K562 (cell line): ENCODE results near the gene MOB3C. TPM values are rescaled to one million over a fixed set of nuclear protein-coding genes. Genes with fewer than 3 reads are reported as not detected.

ENCODE experiments used
- ATAC-seq: fragments of 200-7000 bp; cut with Tn5 transposase; 3 replicates; pipeline ENCODE4 v1.9.1; 2020; ENCODE audit warnings: moderate library complexity
- BruUV-seq: library from RNA; stranded (reverse); fragments of 400-500 nt; replicated peaks from 2 replicates; lab custom pipeline; 2021; lab: Mats Ljungman, UMichigan
- CTCF ChIA-PET: fragments of 300-600 bp; formaldehyde crosslinking; extraction: SDS; loops from one replicate; lab custom pipeline; 2021; ENCODE audit warnings: low intra/inter-chr PET ratio; lab: Yijun Ruan, JAX
- POLR2A ChIA-PET: fragments of 300-600, 350-650 bp; sonication (Branson Sonifier 250); formaldehyde crosslinking; extraction: SDS; loops from one replicate; lab custom pipeline; 2021; ENCODE audit warnings: antibody characterized with exemption, inconsistent platforms; lab: Yijun Ruan, JAX
- DNase-seq, 4 experiments: peaks; one replicate each; pipeline versions ENCODE4 v3.0.0 to v3.0.0-alpha.2; 2011 to 2018; ENCODE audit warnings: low spot score in 3 of 4, mixed read lengths in 3 of 4; ENCODE audit errors: extremely low read depth in 1 of 4
- FAIRE-seq: peaks from 2 replicates; lab custom pipeline; 2011; peaks lifted over from hg19 to GRCh38; lab: Jason Lieb, UNC
- H2AFZ ChIP-seq: 2 replicates; pipeline ENCODE4 v1.6.0; 2011; ENCODE audit warnings: low read depth, low read length, control low read depth, inconsistent platforms
- H3K27ac ChIP-seq: fragments of 200-600 bp; 3 replicates; pipeline ENCODE4 v1.8.0; 2011; ENCODE audit warnings: low read depth, mild to moderate bottlenecking, control low read depth, inconsistent platforms, low read length, moderate library complexity, mixed read lengths; ENCODE audit errors: extremely low read depth
- H3K27me3 ChIP-seq, 2 experiments: fragments of 300-600 bp in 1 of 2; 2 replicates in 1 of 2; 3 replicates in 1 of 2; pipeline versions ENCODE4 v1.6.0 to v1.8.0; 2011; ENCODE audit warnings: inconsistent platforms in 2 of 2, low read length in 2 of 2, mild to moderate bottlenecking in 1 of 2, mixed read lengths in 1 of 2, moderate library complexity in 1 of 2; ENCODE audit not compliant: control insufficient read depth in 2 of 2, insufficient read depth in 2 of 2
- H3K36me3 ChIP-seq: fragments of 300-600 bp; 3 replicates; pipeline ENCODE4 v1.8.0; 2011; ENCODE audit warnings: mild to moderate bottlenecking, low read length, inconsistent platforms; ENCODE audit not compliant: control insufficient read depth, insufficient read depth
- H3K4me1 ChIP-seq, 2 experiments: fragments of 200-600 bp in 1 of 2; replicated peaks in 1 of 2; 2 replicates in 1 of 2; 3 replicates in 1 of 2; pipeline versions ENCODE4 v1.5.1 to v1.8.0; 2011; ENCODE audit warnings: inconsistent platforms in 2 of 2, low read length in 2 of 2, mild to moderate bottlenecking in 1 of 2, mixed read lengths in 1 of 2, moderate library complexity in 1 of 2; ENCODE audit not compliant: control insufficient read depth in 2 of 2, insufficient read depth in 2 of 2
- H3K4me2 ChIP-seq: 2 replicates; pipeline ENCODE4 v1.6.1; 2011; ENCODE audit warnings: low read length, control low read depth, inconsistent platforms, mixed read lengths; ENCODE audit not compliant: insufficient read depth
- H3K4me3 ChIP-seq: fragments of 200-600 bp; sonication (generic), shearing (Covaris generic); 2 replicates; pipeline ENCODE4 v1.5.1; 2016; ENCODE audit warnings: control low read depth, inconsistent platforms
- H3K79me2 ChIP-seq: fragments of 200-600 bp; 3 replicates; pipeline ENCODE4 v1.8.0; 2011; ENCODE audit warnings: low read length, inconsistent platforms; ENCODE audit not compliant: control insufficient read depth, insufficient read depth
- H3K9ac ChIP-seq, 2 experiments: 2 replicates each; pipeline versions ENCODE4 v1.6.0 to v1.6.1; 2011; ENCODE audit warnings: low read depth in 2 of 2, low read length in 2 of 2, control low read depth in 1 of 2, inconsistent platforms in 1 of 2, mild to moderate bottlenecking in 1 of 2, mixed read lengths in 1 of 2; ENCODE audit not compliant: insufficient read depth in 1 of 2
- H3K9me1 ChIP-seq: one replicate; pipeline ENCODE4 v1.6.0; 2011; ENCODE audit warnings: inconsistent platforms, mild to moderate bottlenecking, low read length, moderate library complexity; ENCODE audit not compliant: control insufficient read depth, insufficient read depth
- H3K9me3 ChIP-seq: replicated peaks from 2 replicates; pipeline ENCODE4 v1.5.1; 2011; ENCODE audit warnings: low read depth, low read length, inconsistent platforms; ENCODE audit not compliant: control insufficient read depth, insufficient read depth
- H4K20me1 ChIP-seq: replicated peaks from 2 replicates; pipeline ENCODE4 v1.6.1; 2011; ENCODE audit warnings: low read length, inconsistent platforms, mixed read lengths; ENCODE audit not compliant: control insufficient read depth, insufficient read depth
- ARID1B ChIP-seq: fragments of 450-650 bp; IDR thresholded peaks from 2 replicates; pipeline ENCODE4 v1.6.1; 2016; ENCODE audit warnings: antibody characterized with exemption, mild to moderate bottlenecking, inconsistent platforms
- BRD4 ChIP-seq: fragments of 200-600 bp; sonication (generic); IDR thresholded peaks from 2 replicates; pipeline ENCODE4 v1.6.1; 2017; ENCODE audit warnings: inconsistent platforms
- CBFA2T3 ChIP-seq: fragments of 450-650 bp; IDR thresholded peaks from 2 replicates; pipeline ENCODE4 v1.6.1; 2017
- FOXK2 ChIP-seq, 2 experiments: fragments of 450-650 bp; IDR thresholded peaks in 1 of 2; conservative IDR thresholded peaks in 1 of 2; 2 replicates each; pipeline ENCODE4 v1.6.1; 2016; ENCODE audit warnings: low read depth in 2 of 2, mild to moderate bottlenecking in 1 of 2
- GATA2 ChIP-seq: sonication (generic); formaldehyde crosslinking; IDR thresholded peaks from 2 replicates; pipeline ENCODE4 v1.4.0; 2020; ENCODE audit warnings: mild to moderate bottlenecking, missing genetic modification reagents
- GTF2E2 ChIP-seq: fragments of 200-800 bp; sonication (Bioruptor generic); IDR thresholded peaks from 2 replicates; pipeline ENCODE4 v1.6.1; 2016; ENCODE audit warnings: missing genetic modification characterization, missing compliant biosample characterization
- LARP7 ChIP-seq: fragments of 450-650 bp; IDR thresholded peaks from 2 replicates; pipeline ENCODE4 v1.6.1; 2016
- NCOA4 ChIP-seq: fragments of 450-650 bp; IDR thresholded peaks from 2 replicates; pipeline ENCODE4 v1.6.1; 2018; ENCODE audit warnings: mild to moderate bottlenecking; ENCODE audit not compliant: partially characterized antibody
- RAD21 ChIP-seq, 2 experiments: fragments of 250-450 bp in 1 of 2; fragments of 450-650 bp in 1 of 2; sonication (Bioruptor Pico) in 1 of 2; formaldehyde crosslinking in 1 of 2; IDR thresholded peaks in 1 of 2; conservative IDR thresholded peaks in 1 of 2; 2 replicates each; pipeline versions ENCODE4 v1.4.0 to v1.8.0; 2020 to 2022; ENCODE audit warnings: mild to moderate bottlenecking in 2 of 2, moderate library complexity in 1 of 2
- TCF3 ChIP-seq: sonication (generic); formaldehyde crosslinking; IDR thresholded peaks from 2 replicates; pipeline ENCODE4 v1.4.0; 2020; ENCODE audit warnings: mild to moderate bottlenecking, missing genetic modification reagents
- ZBTB17 ChIP-seq: fragments of 450-650 bp; formaldehyde crosslinking; IDR thresholded peaks from 2 replicates; pipeline ENCODE4 v1.4.0; 2020; ENCODE audit warnings: mild to moderate bottlenecking
- ZKSCAN8 ChIP-seq: fragments of 200-800 bp; sonication (Bioruptor generic); IDR thresholded peaks from 2 replicates; pipeline ENCODE4 v1.6.1; 2016; ENCODE audit warnings: missing genetic modification characterization, missing compliant biosample characterization
- ZNF121 ChIP-seq: sonication (generic); formaldehyde crosslinking; conservative IDR thresholded peaks from 2 replicates; pipeline ENCODE4 v1.8.0; 2022; ENCODE audit warnings: missing genetic modification reagents
- ZNF239 ChIP-seq: fragments of 250-450 bp; sonication (Bioruptor Pico); IDR thresholded peaks from 2 replicates; pipeline ENCODE4 v1.4.0; 2020; ENCODE audit warnings: mild to moderate bottlenecking
- in situ Hi-C: fragments of 300-500 bp; cut with MboI; formaldehyde crosslinking; loops from 4 replicates; pipeline ENCODE4 v1.15.0; 2018; ENCODE audit warnings: inconsistent platforms, mixed read lengths
- intact Hi-C: fragments of 100-400 bp; cut with micrococcal nuclease; formaldehyde crosslinking; loops from 2 replicates; pipeline ENCODE4 v1.14.2; 2022
- polyA plus RNA-seq, 8 experiments: library from polyadenylated mRNA; depleted of rRNA in 4 of 8; stranded (reverse) in 5 of 8; unstranded in 3 of 8; fragments of >200 nt; fragmentation: Nextera tagmentation in 2 of 8; fragmentation: Illumina TruSeq in 1 of 8; extraction: Ambion mirVana in 2 of 8; extraction: Trizol in 1 of 8; gene quantifications; 2 replicates each; pipeline versions ENCODE4 v1.2.1 to v1.2.3, GENCODE V29; 2011 to 2014; ENCODE audit warnings: inconsistent platforms in 1 of 8, missing spikeins in 1 of 8
- total RNA-seq, 7 experiments: library from RNA; depleted of rRNA in 6 of 7; stranded (reverse); fragments of >200 nt in 6 of 7; fragmentation: Illumina TruSeq in 2 of 7; extraction: Trizol in 2 of 7; gene quantifications; 2 replicates each; pipeline versions ENCODE4 v1.2.1 to v1.2.3, GENCODE V29; 2011 to 2021; ENCODE audit warnings: low replicate concordance in 1 of 7
- TF ChIP-seq, protein P1 (sequence below): sonication (generic); IDR thresholded peaks from 2 replicates; pipeline ENCODE4 v1.6.1; 2016
- TF ChIP-seq, protein P2 (sequence below), 2 experiments: fragments of 200-800 bp in 1 of 2; sonication (Bioruptor generic) in 1 of 2; sonication (generic) in 1 of 2; formaldehyde crosslinking in 1 of 2; IDR thresholded peaks in 1 of 2; conservative IDR thresholded peaks in 1 of 2; 2 replicates each; pipeline versions ENCODE4 v1.5.0 to v1.6.1; 2016 to 2020; ENCODE audit warnings: missing compliant biosample characterization in 1 of 2, missing genetic modification characterization in 1 of 2, missing genetic modification reagents in 1 of 2
- TF ChIP-seq, protein P3 (sequence below): fragments of 450-650 bp; formaldehyde crosslinking; conservative IDR thresholded peaks from 2 replicates; pipeline ENCODE4 v1.4.0; 2022; ENCODE audit warnings: mild to moderate bottlenecking, missing genetic modification characterization
- TF ChIP-seq, protein P4 (sequence below): fragments of 250-450 bp; sonication (Bioruptor Pico); IDR thresholded peaks from 2 replicates; pipeline ENCODE4 v1.8.0; 2022; ENCODE audit warnings: moderate library complexity, mild to moderate bottlenecking, inconsistent platforms

Gene MOB3C
- total and polyA plus RNA-seq, 9 of the 15 experiments (the other 6 are each of a cell fraction or from before 2014, with no cell fraction given), result 1.0 to 7.5 (median 3.7) TPM

DNA sequence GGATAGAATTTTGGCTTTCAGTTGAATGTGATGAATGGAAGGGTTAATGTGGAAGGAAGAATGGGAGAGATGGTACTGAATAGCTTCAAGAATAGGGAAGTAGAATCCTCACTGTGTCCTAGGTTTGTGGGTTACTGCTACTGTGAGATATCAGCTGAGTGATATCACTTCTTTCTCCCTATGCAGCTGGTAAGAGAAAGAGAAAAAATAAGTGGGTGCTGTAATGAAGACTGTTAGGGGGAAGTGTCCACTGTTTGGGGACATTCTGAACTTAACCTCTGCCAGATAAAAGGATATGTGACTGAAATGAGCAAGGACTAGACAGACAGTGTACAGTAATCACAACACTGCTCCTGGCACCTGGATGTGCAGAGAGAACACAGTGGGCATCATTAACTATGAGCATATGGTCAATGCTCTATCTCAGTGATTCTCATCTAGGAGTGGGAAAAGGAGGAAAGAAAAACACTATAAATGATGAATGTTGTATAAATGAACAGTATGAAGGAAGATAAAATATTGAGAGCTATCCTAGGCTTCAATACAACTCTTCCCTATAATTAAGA, 25.6 kb upstream of the MOB3C start:
- no peak for DNase-seq
- intact Hi-C loops (no loop called here), in situ Hi-C loops (no loop called here)
- Histone ChIP-seq H2AFZ (no peak overlapping the region), H3K27me3 (no peaks in the 10 kb centered on the region), H3K4me2 (no peak overlapping the region), H4K20me1 (no peaks in the 10 kb centered on the region), H3K79me2 (no peaks in the 10 kb centered on the region), H3K4me3 (no peak overlapping the region), H3K9me1 (no peaks in the 10 kb centered on the region), H3K9ac (no peak overlapping the region), H3K4me1 (peaks cover 0 to 10% of the 10 kb centered on the region in 2 experiments; a peak in 3 of 5 replicates), H3K9me3 (no peaks in the 10 kb centered on the region), H3K36me3 (no peaks in the 10 kb centered on the region; the same call in 1 of the 3 replicates), H3K27ac (no peak overlapping the region)
- BruUV-seq, result no TSS peak
- no peak for TF ChIP-seq ZKSCAN8
- no peak for TF ChIP-seq ZNF121 (CRISPR knock-in tag)
- no peak for TF ChIP-seq FOXK2 (conservative IDR thresholded peaks at IDR 0.05 in 1 of 2, IDR thresholded peaks at IDR 0.05 in 1 of 2; ENCODE audit: low read depth in 2 of 2)
- no peak for TF ChIP-seq NCOA4
- TF ChIP-seq, protein P1, sequence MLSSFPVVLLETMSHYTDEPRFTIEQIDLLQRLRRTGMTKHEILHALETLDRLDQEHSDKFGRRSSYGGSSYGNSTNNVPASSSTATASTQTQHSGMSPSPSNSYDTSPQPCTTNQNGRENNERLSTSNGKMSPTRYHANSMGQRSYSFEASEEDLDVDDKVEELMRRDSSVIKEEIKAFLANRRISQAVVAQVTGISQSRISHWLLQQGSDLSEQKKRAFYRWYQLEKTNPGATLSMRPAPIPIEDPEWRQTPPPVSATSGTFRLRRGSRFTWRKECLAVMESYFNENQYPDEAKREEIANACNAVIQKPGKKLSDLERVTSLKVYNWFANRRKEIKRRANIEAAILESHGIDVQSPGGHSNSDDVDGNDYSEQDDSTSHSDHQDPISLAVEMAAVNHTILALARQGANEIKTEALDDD, result peak; percentile 32; the same call in 1 of the 2 replicates
- TF ChIP-seq ZBTB17 (CRISPR knock-in tag), result 0 out of 2 replicates have a peak, but pooled peaks have one; percentile 24
- TF ChIP-seq, protein P2, sequence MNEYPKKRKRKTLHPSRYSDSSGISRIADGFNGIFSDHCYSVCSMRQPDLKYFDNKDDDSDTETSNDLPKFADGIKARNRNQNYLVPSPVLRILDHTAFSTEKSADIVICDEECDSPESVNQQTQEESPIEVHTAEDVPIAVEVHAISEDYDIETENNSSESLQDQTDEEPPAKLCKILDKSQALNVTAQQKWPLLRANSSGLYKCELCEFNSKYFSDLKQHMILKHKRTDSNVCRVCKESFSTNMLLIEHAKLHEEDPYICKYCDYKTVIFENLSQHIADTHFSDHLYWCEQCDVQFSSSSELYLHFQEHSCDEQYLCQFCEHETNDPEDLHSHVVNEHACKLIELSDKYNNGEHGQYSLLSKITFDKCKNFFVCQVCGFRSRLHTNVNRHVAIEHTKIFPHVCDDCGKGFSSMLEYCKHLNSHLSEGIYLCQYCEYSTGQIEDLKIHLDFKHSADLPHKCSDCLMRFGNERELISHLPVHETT (CRISPR knock-in tag; conservative IDR thresholded peaks at IDR 0.05 in 1 of 2, IDR thresholded peaks at IDR 0.05 in 1 of 2), result peak in 1 of 2 experiments; percentile 58; a peak in 1 of 4 replicates
- TF ChIP-seq, protein P3, sequence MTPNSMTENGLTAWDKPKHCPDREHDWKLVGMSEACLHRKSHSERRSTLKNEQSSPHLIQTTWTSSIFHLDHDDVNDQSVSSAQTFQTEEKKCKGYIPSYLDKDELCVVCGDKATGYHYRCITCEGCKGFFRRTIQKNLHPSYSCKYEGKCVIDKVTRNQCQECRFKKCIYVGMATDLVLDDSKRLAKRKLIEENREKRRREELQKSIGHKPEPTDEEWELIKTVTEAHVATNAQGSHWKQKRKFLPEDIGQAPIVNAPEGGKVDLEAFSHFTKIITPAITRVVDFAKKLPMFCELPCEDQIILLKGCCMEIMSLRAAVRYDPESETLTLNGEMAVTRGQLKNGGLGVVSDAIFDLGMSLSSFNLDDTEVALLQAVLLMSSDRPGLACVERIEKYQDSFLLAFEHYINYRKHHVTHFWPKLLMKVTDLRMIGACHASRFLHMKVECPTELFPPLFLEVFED (CRISPR knock-in tag), result no peak
- peak; percentile 36; the same call in 1 of the 2 replicates for TF ChIP-seq GATA2 (CRISPR knock-in tag)
- TF ChIP-seq CBFA2T3, result peak; percentile 12; the same call in 1 of the 2 replicates
- TF ChIP-seq BRD4, result no peak
- TF ChIP-seq, protein P4, sequence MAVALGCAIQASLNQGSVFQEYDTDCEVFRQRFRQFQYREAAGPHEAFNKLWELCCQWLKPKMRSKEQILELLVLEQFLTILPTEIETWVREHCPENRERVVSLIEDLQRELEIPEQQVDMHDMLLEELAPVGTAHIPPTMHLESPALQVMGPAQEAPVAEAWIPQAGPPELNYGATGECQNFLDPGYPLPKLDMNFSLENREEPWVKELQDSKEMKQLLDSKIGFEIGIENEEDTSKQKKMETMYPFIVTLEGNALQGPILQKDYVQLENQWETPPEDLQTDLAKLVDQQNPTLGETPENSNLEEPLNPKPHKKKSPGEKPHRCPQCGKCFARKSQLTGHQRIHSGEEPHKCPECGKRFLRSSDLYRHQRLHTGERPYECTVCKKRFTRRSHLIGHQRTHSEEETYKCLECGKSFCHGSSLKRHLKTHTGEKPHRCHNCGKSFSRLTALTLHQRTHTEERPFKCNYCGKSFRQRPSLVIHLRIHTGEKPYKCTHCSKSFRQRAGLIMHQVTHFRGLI (CRISPR knock-in tag), result 0 out of 2 replicates have a peak, but pooled peaks have one; percentile 1
- 0 out of 2 replicates have a peak, but pooled peaks have one; percentile 31 for TF ChIP-seq ARID1B
- peak; percentile 52 for TF ChIP-seq TCF3
- peak; percentile 55; the same call in 1 of the 2 replicates for TF ChIP-seq GTF2E2 (tag)
- 0 out of 4 replicates have a peak, but pooled peaks of 1 of the 2 experiments have one; percentile 5 for TF ChIP-seq RAD21 (CRISPR knock-in tag; conservative IDR thresholded peaks at IDR 0.05 in 1 of 2, IDR thresholded peaks at IDR 0.05 in 1 of 2)
- TF ChIP-seq ZNF239 (CRISPR knock-in tag), result no peak
- no peak for TF ChIP-seq LARP7
- ChIA-PET CTCF (no interaction called here), POLR2A (interaction anchor here (0.7 to 1.5 kb wide), 5 partner anchors 10 to 205 kb away, joined by 3 to 4 read pairs (median 3); no protein-coding TSS in a partner anchor)
- ATAC-seq, result no peak
- no peak for FAIRE-seq
